ENCODE data around the gene RAB31.
A peak's percentile ranks its signal among the peaks of the same experiment; 100 is the strongest.

Gene RAB31

DNA sequence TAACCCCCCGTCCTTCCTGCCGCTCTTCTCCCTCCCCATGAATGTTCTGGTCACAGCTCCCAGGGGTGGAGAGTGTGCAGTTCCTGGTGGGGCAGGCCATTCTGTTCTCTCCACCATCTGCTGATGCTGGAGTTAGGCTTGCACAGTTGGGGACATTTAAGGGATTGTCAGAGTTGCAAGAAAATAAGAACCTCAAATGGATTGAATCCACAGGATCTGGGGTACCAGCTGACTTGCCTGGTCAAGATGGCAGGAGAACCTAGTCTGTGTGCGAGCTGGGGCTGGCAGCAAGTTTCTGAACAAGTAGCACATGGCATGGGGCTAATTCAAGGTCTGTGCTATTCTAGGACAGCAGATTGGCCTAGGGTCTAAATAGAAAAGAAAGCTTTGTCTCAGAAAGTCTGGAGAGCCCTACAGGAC lies 116.9 kb downstream of the RAB31 start:
- no peak for DNase-seq

DNA sequence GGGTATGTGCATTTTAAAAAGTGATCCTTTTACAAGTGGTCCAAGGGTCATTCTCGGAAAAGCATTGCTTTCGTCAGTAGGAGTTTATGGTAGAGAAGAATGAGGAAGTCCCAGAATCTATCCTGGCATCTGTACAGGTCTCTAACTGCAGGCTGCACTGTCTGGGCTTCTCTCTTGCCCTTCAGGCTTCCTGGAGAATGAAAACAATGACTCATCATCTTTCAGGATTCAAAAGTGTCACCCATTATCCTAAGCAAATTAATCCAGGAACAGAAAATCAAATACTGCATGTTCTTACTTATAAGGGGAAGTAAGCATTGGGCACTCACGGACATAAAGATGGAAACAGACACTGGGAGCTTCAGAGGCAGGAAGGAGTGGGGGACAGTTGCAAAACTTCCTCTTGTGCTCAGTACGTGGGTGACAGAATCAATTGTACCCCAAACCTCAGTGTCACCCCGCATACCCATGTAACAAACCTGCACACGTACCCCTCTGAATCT lies 117.5 kb downstream of the RAB31 start:
- DNase-seq: no peak

DNA sequence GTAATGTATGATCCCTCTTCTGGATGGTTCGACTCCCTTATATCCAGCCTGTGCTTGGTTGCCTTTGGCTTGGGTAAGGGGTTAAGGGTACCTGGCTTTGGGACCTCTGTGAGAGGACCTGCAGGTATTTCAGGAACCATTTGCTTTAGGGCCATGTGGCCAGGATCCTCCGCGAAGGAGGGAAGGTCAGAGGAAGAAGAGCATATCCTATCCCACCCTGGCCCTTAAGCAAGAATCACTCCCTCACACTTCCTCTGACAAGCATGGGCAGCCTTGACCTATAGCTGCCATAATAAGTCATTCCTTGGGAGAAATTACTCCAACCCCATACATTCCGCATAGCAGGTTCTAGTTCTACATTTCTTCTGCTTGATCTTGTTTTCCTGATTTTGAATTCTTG lies 118.6 kb downstream of the RAB31 start:
- DNase-seq: no peak

DNA sequence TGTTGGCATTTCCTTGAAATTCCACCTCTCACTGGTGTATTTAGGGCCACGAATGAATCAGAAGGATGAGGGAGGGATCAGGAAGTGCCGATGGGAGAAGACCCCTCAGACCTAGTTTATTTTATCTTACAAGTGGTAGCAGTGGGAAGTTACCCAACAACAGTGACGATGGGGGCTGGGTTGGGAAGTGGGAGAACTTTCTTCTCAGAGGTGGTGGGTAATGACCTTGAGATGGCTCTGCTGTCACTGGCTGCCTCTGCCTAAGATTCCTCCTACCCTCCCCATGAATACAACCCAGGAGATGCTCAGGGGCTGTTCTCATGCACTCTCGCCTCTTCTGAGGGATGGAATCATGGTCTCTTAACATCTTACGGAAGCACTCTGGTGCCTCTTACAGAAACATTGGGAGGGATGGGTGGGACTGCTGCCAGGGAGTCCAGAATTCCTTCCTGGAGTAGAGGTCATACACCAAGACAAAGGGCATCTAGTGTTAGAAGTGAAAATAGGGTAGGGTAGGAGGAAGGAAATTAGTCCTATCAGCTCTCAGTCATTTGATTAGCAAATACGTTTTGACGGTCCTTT lies 119.2 kb downstream of the RAB31 start:
- DNase-seq: no peak

DNA sequence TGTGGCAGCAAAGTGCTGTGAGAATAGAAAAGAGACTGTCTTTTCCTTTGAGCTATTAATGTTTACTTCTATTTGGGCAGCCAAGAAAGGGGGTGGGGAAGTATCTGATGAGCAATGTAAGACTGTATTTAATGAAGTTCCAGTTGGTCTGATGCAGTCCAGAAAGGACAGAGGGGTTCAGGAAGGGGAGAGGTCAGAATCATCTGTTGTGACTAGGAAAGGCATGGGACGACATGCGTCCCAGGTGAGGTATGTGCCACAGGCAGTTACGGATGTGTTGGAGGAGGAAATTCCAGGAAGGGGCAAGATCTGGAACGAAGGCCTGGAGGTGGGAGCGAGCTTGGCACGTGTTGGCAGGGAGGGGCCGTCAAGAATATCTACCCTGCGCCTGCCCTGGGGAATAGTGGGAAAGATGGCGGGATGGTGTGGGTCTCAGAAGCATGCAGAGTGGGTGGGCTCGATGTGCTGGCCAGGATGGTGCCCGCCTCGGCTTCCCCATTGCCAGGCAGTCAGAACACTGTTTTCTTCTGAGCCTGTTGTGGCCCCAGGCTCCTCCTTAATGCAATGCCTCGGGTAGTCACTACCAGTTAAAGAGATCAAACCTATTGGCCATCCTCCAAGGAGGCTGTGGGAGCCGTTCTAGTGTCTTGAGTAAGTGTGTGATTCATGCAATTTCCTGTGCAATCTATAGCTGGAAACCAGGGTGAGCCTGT lies 119.8 kb downstream of the RAB31 start:
- DNase-seq: peak in 1 of 2 experiments; percentile 22

DNA sequence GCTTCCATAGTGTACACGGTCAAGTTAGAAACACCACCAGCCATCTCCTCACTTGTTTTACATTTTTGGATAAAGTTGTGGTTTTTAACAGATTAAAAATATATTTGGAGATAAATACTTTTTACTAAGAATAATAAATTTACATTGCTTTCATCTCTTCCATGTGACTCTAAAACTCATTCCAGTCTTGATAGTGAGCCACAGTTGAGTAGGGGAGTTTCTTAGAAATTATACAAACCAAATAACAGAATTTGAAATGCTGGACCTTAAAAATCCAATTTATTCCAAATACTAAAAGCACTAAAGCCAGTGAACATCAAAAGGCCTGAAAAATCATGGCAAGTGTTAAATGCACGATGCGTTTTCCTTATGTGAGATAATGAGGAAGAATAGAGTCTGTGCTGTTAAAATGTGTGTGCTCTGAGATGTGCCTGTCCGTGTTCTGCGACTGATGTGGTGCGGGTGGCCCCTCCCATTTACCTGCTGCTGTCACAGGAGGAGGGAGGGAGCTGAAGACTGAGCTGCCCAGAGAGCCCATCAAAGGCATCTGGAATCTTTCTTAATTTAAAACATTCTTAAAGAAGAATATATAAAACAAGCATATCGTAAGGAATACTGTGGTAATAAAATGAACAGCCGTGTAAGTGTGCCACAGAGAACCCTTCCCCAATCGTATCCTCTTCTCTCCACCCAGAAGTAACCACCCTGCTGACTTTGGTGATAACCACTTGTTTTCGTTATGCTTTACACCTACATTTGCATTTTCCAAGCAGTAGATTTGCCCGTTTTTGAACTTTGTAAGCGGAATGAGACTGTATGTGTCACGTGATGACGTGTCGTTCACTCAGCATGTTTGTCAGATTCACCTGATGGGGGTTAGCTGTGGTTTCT lies 120.7 kb downstream of the RAB31 start:
- no peak for DNase-seq

DNA sequence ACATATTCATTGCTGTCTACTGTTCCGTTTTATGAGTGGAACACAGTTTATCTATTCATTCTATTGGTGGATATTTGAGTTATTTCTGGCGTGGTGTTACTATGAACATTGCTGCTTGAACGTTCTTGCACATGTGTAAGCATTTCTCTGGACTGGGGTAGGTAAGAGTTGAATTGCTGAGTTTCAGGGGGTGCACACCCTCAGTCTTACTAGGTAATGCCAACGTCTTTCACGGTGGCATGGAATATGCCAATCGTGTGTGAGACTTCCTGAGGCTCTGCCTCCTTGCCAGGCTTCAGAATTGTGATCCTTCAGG lies 121.3 kb downstream of the RAB31 start:
- DNase-seq: no peak

DNA sequence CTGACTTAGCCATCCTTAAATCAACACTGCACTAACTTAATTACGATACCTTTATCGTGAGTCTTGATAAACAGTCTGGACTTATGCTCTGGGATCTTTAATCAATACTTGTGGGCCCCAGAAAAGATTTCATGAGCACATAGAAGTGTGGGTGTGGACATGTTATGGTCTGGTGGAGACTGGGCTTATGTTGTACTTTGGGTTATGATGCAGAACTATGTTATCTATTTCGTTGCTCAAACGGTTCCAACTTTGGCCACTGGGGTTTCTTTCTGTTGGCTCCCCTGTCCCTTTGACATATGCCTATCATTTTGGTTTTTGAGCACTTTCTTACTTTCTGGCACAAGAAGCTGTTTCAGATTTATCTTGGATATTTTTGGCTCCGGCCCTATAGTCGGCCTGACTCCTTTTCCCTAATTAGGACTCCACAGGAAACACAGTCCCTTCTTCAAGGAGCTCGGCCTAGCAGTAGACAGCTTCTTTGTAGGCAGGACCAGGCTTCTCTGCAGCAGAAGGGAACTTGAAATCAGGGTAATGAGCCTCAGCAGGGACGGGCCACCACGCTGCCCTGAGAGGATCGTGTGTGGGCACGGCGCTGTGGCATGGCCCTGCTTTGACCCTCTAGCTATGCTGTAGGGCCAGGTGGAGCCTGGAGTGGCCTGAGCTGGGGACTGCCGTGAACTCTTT lies 123.1 kb downstream of the RAB31 start:
- no peak for DNase-seq

DNA sequence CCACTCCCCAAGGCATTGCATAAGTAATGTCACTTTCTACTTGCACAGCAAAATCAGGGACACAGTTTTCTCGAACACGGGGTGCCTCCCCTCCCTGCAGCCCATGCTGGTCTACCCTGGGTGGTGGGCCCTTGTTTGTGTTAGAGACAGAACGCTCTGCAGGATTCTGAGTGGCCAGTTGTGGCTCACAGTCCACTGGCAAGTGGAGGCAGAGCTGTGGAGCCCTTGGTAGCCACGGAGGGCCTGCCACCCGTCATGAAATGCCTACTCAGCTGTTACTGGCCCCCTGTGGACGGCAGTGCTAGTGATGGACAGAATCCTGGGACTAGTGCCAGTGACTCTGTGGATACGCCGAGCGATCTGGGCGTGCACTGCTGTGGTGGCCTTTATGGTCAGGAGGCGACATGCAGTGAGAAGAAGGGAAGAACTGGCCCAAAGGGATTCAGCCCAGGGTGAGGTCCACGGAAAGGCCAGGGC lies 123.7 kb downstream of the RAB31 start:
- no peak for DNase-seq

DNA sequence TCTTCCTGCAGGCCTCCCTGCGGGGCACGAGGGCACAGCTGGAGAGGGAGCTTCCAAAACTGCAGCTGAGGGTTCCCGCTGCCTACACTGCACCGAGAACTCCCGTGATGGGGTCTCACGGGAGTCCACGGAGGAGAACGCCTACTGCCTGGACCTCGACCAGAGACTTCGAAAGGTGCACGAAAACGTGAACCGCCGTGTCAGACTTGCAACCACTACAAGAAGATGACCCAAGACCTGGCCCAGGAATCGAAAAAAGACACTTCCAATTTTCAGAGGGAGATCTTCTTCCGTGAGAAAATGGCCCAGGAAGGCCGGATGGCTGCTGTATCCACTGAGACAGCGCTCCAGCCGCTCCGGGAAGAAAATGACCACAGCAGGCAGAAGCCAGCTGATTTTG lies 124.8 kb downstream of the RAB31 start:
- DNase-seq: no peak

DNA sequence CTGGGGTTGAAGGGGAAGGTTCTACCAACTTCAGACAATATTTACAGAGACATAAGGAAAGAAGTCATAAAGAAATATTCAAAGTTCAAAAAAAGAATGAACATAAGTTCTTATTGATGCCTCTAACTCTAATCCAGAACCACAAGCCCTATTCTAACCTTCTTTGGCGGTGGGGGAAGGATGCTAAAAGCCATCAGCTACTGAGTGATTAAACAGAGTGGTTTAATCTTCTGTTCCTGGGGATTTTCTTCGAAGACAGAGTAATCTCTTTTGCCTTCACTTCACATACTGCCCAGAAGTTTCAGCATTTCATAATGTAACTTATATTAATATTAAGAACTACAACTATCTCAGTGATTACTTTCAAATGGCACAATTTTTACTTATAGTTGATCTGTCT lies 126.5 kb downstream of the RAB31 start:
- no peak for DNase-seq

DNA sequence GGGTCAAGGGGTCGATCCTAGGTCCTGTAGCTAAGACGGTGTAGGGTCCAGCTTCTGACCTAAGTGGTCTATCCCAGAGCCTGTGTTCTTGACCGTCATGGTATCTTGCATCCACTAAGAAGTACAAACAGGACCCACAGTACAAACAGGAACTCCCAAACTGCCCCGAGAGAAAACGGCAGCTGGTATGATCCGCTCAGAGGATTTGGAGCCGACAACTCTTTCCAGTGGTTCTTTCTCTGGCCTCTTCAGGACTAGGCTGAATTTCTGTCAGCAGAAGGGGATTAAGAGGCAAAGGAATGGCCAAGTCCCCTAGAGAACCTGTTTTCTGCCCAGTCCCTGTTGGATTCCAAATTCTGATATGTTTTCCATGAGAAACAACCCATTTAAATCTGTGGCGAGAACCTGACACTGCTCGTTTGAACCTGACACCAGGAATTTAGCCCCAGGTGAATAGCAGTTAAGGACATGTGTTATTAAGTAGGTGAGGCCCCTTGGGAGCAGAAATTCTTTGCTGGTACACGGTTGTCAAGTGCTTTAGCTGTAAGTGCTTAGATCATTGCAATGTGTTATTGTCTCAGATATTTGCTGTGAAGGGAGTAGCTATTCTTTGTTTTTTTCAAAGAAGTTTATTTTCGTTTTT lies 127.1 kb downstream of the RAB31 start:
- no peak for DNase-seq

DNA sequence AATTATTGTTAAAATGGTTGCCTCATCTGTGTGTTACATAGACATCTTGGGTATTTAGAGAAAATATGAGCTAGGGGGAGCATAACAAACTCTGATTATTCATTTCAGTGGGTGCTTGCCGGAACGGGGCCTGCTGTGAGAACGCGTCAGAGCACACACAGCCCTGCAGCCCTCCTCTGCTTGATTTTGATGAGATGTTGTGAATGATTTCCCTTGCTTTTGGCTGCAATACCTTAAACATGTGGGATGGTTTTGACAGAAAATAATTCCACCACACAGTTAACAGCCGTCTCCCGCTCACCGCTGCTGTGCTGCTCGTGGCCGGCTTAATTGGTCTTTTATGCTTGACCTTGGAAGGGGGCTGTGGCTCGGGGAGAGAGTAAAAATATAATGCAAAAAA lies 127.7 kb downstream of the RAB31 start:
- no peak for DNase-seq

DNA sequence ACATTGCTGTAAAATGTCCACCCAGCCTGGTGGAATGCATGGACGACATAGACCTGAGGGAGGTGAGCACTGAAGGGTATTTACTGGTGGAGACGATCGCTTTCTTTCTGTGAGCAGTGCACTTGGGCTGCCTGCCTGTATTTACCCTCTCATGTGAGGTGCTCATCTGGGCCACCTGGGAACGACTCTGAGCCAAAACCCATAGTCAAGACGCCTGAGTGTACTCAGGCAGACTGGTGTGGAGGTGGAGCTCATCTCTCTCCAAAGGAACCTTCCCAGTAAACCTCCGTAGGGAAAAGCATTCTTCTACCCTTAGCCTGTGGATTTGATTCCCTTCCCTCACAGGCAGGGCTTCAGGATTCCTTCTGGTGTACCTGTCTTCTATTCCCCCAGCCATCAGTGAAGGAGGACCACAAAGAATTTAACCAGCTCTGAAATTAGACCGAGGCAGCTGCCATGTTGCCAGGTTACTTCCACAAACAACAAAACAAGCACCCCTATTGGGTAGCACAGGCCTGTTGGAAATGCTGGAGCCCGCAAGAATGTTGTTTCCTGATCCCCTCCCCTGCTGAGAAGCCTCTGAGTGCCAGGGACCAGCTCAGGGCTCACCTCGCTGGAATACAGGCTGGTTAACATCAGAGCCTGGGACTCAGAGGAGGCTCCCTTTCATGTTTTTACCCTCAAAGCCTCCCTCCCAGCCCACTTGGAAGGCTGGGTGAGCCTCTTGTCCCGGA lies 130.2 kb downstream of the RAB31 start:
- DNase-seq: no peak

DNA sequence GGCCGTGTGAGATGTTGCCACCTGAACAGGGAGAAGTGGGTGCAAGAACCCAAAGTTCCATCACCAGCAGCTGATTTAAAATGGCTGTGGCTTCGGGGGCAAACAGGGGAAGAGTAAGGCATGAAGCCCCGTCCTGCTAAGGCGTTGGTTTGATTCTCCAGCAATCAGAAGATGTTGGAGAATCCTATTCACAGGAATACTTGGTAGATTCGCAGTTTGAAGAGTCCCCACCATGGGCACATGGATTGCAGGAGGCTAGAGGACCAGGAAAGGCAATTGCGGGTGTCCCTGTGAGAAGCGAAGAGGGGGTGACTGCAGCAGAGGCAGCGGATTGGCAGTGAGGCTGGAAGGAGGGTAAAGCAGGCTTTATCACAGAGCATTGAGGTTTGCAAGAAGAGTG lies 131.1 kb downstream of the RAB31 start:
- DNase-seq: no peak

DNA sequence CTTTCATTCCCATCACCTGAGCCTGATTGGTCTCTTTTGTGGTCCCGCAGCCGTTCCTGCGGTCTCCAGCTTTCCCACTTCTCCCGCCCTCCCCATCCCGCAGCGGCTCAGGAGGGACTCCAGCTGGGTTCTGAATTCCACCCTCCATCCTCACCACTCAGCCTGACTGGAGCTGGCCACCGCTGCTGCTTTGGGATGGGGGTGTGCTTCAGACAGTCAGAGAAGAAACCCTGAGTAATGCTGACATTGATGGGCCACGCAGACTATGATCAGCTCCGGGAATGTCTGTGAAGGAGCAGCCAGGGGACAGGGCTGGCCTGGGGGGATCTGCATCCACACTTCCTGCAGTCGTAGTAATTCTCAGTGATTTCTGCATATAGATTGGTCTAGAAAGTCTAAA lies 131.8 kb downstream of the RAB31 start:
- no peak for DNase-seq

DNA sequence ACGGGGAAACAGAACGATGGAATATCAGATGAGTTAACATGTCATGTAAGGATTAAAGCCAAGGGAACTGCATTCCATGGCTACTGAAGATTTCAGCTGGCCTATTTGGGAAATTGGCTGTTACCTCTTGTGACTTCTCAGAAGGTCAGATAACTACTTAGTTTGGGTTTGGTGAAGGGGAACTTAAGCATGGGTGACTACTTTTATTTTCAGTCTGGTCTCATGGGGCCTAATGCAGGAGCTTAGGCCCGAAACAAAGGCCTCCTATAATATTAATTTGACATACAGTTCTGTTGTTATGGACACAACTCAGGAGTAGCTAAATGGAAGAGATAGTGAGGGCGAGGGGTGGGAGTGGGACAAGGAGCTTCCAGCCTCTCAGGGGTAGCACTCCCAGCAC lies 133.7 kb downstream of the RAB31 start:
- DNase-seq: no peak

DNA sequence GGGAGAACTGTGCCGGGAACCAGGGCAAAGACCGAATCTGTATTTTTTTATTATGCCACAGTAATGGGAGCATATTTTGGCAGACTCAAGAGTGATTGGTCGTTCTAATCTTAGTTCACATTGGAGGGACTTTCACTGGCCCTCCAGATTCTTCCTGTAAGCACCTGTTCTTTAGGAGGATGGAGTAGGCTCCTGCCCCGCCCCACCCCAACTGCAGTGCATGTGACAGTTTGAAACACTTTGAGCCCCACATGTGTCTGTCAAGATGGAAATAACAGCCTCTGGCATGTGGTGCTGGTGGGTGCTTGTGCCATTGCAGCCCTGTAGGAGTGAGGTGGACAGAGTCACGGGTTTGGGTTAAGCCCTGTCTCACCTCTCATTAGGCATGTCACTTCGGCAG lies 134.3 kb downstream of the RAB31 start:
- DNase-seq: no peak

DNA sequence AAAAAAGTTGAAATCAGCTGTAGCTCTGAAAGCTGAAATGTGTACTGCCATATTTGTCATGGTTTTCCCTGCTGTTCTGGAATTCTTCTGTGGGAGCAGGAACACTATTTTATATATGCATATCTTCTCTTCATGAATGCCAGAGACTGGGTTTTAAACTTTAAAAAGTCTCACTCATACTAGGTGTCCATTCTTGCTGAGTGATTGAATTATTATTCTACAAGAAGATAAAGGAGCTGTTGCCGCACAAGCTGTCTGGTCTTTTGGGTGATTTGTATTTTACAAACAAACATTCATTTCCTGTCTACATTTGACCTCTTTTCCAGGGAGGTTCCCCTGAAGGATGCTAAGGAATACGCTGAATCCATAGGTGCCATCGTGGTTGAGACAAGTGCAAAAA lies 137.2 kb downstream of the RAB31 start:
- DNase-seq: no peak

DNA sequence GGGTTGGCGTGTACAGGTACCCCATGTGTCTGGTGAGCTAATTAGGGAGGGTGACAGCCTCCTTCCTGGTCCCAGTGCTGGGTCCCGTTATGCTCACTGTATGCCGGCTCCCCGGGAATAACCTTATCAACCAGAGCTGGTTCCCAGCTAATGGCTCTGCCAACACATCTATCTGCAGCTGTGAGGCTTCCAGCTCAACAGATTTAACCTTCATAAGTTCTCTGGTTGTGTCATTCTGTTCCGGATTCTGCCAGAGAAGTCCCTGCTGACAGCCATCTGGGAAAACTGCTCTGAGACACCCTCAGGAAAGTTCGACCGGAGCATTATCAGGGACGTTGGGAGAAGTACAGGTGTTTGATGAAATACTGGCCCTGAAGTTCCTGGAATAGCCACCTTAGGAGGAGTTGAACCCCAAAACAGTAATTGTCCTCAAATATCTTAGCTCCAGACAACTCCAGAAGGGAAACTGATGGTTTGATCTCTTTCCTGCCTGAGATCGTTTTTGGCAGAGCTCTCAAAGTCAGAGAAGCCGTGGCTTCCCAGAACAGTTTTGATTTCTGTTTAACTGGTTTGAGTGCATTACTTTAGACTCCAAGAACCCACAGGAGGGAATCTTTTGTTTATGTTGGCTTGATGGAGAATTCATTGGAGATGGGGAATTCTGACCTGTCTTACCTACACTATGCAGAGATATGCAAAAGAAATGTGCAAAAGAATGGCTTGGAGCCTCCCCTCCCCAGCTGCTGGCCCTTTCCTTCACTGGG lies 138.2 kb downstream of the RAB31 start:
- DNase-seq: no peak

Measured in activated T-cell treated with anti-CD3 and anti-CD28 coated beads, Interleukin-2, amount 50 U/mL, for 48 hours (primary cell).